ENCODE results near the gene CCDC3.
A peak's percentile ranks its signal among the peaks of the same experiment; 100 is the strongest.

Gene CCDC3

DNA sequence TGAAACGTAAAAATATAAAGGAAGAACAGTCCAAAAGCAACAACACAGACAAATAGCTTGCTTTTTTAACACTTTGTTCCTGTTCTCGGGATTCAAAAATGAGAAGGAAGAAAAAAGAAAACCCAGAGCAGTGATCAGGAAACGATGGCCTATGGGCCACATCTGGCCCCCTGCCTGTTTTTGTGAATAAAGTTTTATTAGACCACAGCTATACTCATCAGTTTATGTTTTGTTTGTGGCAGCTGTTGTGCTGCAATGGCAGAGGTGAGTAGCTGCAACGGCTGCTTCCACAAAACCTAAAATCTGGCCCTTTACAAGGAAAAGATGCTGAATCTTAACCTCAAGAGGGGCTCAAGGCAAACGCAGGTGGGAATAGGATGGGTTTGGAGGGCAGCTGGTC, 96.4 kb downstream of the CCDC3 start:
- Histone ChIP-seq H3K27me3 (ENCODE audit: control insufficient read depth, low read length) (no peaks in the 10 kb centered on the region), H3K9me2 (replicated peaks; ENCODE audit: control insufficient read depth, low read length) (no peaks in the 10 kb centered on the region), H3K4me1 (ENCODE audit: control insufficient read depth, low read length) (no peaks in the 10 kb centered on the region), H3K27ac (ENCODE audit: low read depth, low read length) (no peak overlapping the region), H3K9me3 (ENCODE audit: control insufficient read depth, insufficient read depth, low read length) (no peaks in the 10 kb centered on the region), H4K20me1 (ENCODE audit: control insufficient read depth, insufficient read depth, low read depth, low read length) (no peaks in the 10 kb centered on the region), H3K4me3 (ENCODE audit: low read length) (no peak overlapping the region), H3K79me2 (ENCODE audit: control insufficient read depth, low read length) (no peaks in the 10 kb centered on the region), H3K4me2 (ENCODE audit: low read length) (no peak overlapping the region), H3K36me3 (ENCODE audit: control insufficient read depth, low read length) (no peaks in the 10 kb centered on the region), H3F3A (ENCODE audit: control insufficient read depth, insufficient read depth) (no peaks in the 10 kb centered on the region)
- no peak for TF ChIP-seq EZH2phosphoT487 (IDR thresholded peaks at IDR 0.05; ENCODE audit: borderline replicate concordance, low read length)
- TF ChIP-seq, protein P1, sequence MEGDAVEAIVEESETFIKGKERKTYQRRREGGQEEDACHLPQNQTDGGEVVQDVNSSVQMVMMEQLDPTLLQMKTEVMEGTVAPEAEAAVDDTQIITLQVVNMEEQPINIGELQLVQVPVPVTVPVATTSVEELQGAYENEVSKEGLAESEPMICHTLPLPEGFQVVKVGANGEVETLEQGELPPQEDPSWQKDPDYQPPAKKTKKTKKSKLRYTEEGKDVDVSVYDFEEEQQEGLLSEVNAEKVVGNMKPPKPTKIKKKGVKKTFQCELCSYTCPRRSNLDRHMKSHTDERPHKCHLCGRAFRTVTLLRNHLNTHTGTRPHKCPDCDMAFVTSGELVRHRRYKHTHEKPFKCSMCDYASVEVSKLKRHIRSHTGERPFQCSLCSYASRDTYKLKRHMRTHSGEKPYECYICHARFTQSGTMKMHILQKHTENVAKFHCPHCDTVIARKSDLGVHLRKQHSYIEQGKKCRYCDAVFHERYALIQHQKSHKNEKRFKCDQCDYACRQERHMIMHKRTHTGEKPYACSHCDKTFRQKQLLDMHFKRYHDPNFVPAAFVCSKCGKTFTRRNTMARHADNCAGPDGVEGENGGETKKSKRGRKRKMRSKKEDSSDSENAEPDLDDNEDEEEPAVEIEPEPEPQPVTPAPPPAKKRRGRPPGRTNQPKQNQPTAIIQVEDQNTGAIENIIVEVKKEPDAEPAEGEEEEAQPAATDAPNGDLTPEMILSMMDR (IDR thresholded peaks at IDR 0.05; ENCODE audit: low read depth, low read length, poor library complexity, severe bottlenecking): no peak

DNA sequence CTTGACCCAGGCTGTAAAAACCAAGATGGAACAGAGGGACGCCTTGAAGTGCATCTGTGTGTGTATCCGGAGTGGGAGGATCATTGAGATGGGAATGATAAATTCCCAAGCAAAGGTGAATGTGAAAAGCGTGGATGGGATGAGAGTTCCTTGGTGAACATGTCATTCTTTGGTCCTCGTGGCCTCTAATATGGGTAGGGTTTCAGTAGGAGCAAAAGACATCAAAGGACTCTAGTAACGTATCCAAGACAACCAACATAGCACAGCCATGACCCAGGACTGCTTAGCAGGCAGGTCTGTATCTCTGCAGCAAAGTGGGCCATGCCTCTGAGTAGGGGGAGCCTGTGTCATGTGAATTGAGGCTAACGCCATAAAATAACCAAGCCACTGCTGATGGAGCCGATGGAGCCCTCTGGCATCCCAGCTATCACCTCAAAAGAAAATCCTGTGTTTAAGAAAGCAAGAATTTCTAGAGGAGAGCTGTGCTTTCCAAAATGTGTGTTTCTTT, 98.6 kb downstream of the CCDC3 start:
- Histone ChIP-seq H3K4me3 (ENCODE audit: low read length) (no peak overlapping the region), H3K79me2 (ENCODE audit: control insufficient read depth, low read length) (no peaks in the 10 kb centered on the region), H3K27me3 (ENCODE audit: control insufficient read depth, low read length) (no peaks in the 10 kb centered on the region), H3K9me3 (ENCODE audit: control insufficient read depth, insufficient read depth, low read length) (no peaks in the 10 kb centered on the region), H3K4me1 (ENCODE audit: control insufficient read depth, low read length) (no peaks in the 10 kb centered on the region), H3K4me2 (ENCODE audit: low read length) (no peak overlapping the region), H3K27ac (ENCODE audit: low read depth, low read length) (no peak overlapping the region), H3K9me2 (replicated peaks; ENCODE audit: control insufficient read depth, low read length) (no peaks in the 10 kb centered on the region), H3F3A (ENCODE audit: control insufficient read depth, insufficient read depth) (no peaks in the 10 kb centered on the region), H3K36me3 (ENCODE audit: control insufficient read depth, low read length) (no peaks in the 10 kb centered on the region), H4K20me1 (ENCODE audit: control insufficient read depth, insufficient read depth, low read depth, low read length) (no peaks in the 10 kb centered on the region)
- TF ChIP-seq EZH2phosphoT487 (IDR thresholded peaks at IDR 0.05; ENCODE audit: borderline replicate concordance, low read length): no peak
- TF ChIP-seq, protein P1 (IDR thresholded peaks at IDR 0.05; ENCODE audit: low read depth, low read length, poor library complexity, severe bottlenecking): no peak

DNA sequence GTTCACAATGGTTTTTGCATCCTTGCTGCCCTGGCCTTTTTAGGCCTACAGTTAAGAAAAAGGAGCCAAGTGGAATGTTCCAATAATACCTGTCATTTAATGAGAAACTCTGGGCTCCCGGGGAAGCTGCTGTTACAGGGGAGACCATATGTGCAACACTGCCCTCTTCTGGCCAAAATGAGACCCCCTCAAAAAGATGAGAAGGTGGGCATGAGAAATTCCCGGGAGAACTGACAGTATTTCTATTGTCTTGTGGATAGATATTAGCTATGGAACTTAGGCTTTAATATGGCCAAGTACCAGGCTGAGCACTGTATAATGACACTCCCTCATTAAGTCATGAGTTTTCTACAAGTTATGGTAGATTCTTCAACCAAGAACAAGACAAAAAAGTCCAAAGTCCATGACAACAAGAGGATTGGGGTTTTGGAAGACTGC, 99.4 kb downstream of the CCDC3 start:
- Histone ChIP-seq H3K4me1 (ENCODE audit: control insufficient read depth, low read length) (no peaks in the 10 kb centered on the region), H3K4me2 (ENCODE audit: low read length) (no peak overlapping the region), H3K27ac (ENCODE audit: low read depth, low read length) (no peak overlapping the region), H3F3A (ENCODE audit: control insufficient read depth, insufficient read depth) (no peaks in the 10 kb centered on the region), H3K27me3 (ENCODE audit: control insufficient read depth, low read length) (no peaks in the 10 kb centered on the region), H3K9me2 (replicated peaks; ENCODE audit: control insufficient read depth, low read length) (no peaks in the 10 kb centered on the region), H3K9me3 (ENCODE audit: control insufficient read depth, insufficient read depth, low read length) (no peaks in the 10 kb centered on the region), H3K4me3 (ENCODE audit: low read length) (no peak overlapping the region), H3K36me3 (ENCODE audit: control insufficient read depth, low read length) (no peaks in the 10 kb centered on the region), H3K79me2 (ENCODE audit: control insufficient read depth, low read length) (no peaks in the 10 kb centered on the region), H4K20me1 (ENCODE audit: control insufficient read depth, insufficient read depth, low read depth, low read length) (no peaks in the 10 kb centered on the region)
- TF ChIP-seq, protein P1 (IDR thresholded peaks at IDR 0.05; ENCODE audit: low read depth, low read length, poor library complexity, severe bottlenecking): peak; percentile 84
- TF ChIP-seq EZH2phosphoT487 (IDR thresholded peaks at IDR 0.05; ENCODE audit: borderline replicate concordance, low read length): no peak

Data from DOHH2 (cell line).